ENCODE measurements around the gene USP30.

- TF ChIP-seq CTCF (conservative IDR thresholded peaks at IDR 0.05; ENCODE audit: low read depth, low read length) (no peak), EZH2 (IDR thresholded peaks at IDR 0.05; ENCODE audit: borderline replicate concordance, low read depth, low read length, poor library complexity, severe bottlenecking) (no peak)
Observed at GRCh38 chr12:109069307-109070271, 17.2 kb downstream of the USP30 start.

Measured in A673 (cell line).